GM21423 (cell line): ENCODE results near the gene SMC4.
"Not testable (repeated sequence)": the region's sequence is repeated elsewhere in the genome, so short reads cannot be mapped to it uniquely, and the experiment has no call there.

Experiments
- ATAC-seq: cut with Tn5 transposase; IDR thresholded peaks from one replicate; pipeline ENCODE4 v1.9.1; 2021; ENCODE audit warnings: mild to moderate bottlenecking, moderate library complexity; ENCODE audit not compliant: unreplicated experiment

Gene SMC4

GRCh38 chr3:160399125-160400029 lies at the start of gene SMC4, which contains the start of gene IFT80:
Gene SMC4 (plus strand): TSS chr3:160399650. CDS start chr3:160400827, 1,177 bp downstream.
Gene IFT80 (minus strand): TSS chr3:160399225. CDS start chr3:160384600, 14,625 bp downstream.
- ATAC-seq: peak; percentile 92

- ATAC-seq: no peak
These were observed 43.6 kb upstream of the SMC4 start for GRCh38 chr3:160355826-160356225.

GRCh38 chr3:160362896-160363295 lies 36.6 kb upstream of the SMC4 start:
- not testable (repeated sequence) for ATAC-seq

- no peak for ATAC-seq
These were observed 33.5 kb upstream of the SMC4 start for GRCh38 chr3:160365869-160366522.

- peak; percentile 91 for ATAC-seq
These were observed 30.6 kb upstream of the SMC4 start for GRCh38 chr3:160368804-160369203.

GRCh38 chr3:160369784-160370183 lies 29.7 kb upstream of the SMC4 start:
- no peak for ATAC-seq

GRCh38 chr3:160370987-160371857 lies 28.2 kb upstream of the SMC4 start:
- no peak for ATAC-seq

GRCh38 chr3:160372780-160373179 lies 26.7 kb upstream of the SMC4 start:
- no peak for ATAC-seq

GRCh38 chr3:160373655-160374054 lies 25.8 kb upstream of the SMC4 start:
- no peak for ATAC-seq

GRCh38 chr3:160374472-160374871 lies 25.0 kb upstream of the SMC4 start:
- ATAC-seq: no peak

- no peak for ATAC-seq
These were observed 24.5 kb upstream of the SMC4 start for GRCh38 chr3:160374925-160375324.

- ATAC-seq: no peak
These were observed 22.8 kb upstream of the SMC4 start for GRCh38 chr3:160376681-160377080.

GRCh38 chr3:160378331-160379109 lies 20.9 kb upstream of the SMC4 start:
- ATAC-seq: no peak

GRCh38 chr3:160379628-160380214 lies 19.7 kb upstream of the SMC4 start:
- ATAC-seq: no peak

- ATAC-seq: no peak
These were observed 18.0 kb upstream of the SMC4 start for GRCh38 chr3:160381470-160381869.

GRCh38 chr3:160384639-160385318 lies 14.7 kb upstream of the SMC4 start:
- no peak for ATAC-seq

GRCh38 chr3:160390565-160391138 lies 8.8 kb upstream of the SMC4 start:
- no peak for ATAC-seq

GRCh38 chr3:160392798-160393197 lies 6.7 kb upstream of the SMC4 start:
- no peak for ATAC-seq
